Aorta (tissue), 5 donors: Measurements from ENCODE around the gene NEDD4L. TPM values are rescaled to one million over a fixed set of nuclear protein-coding genes. Genes with fewer than 3 reads are reported as not detected.
A peak's percentile ranks its signal among the peaks of the same experiment; 100 is the strongest.

Experiments used
- ATAC-seq: fragments of 200-7000 bp; cut with Tn5 transposase; one replicate; pipeline ENCODE4 v1.9.1; 2022; ENCODE audit warnings: moderate library complexity; ENCODE audit not compliant: low FRiP score
- DNase-seq, 2 donors: peaks; one replicate each; pipeline ENCODE4 v3.0.0-alpha.2; 2020
- H3K27ac ChIP-seq, 2 donors: one replicate each; pipeline ENCODE4 v1.5.1; 2013; ENCODE audit warnings: low read length in 2 of 2, mild to moderate bottlenecking in 2 of 2, moderate library complexity in 2 of 2, control low read depth in 1 of 2, inconsistent platforms in 1 of 2, low read depth in 1 of 2
- H3K27me3 ChIP-seq, 2 donors: one replicate each; pipeline ENCODE4 v1.6.1; 2013; ENCODE audit warnings: control low read depth in 1 of 2, low read length in 1 of 2, mild to moderate bottlenecking in 1 of 2, moderate library complexity in 1 of 2; ENCODE audit not compliant: insufficient read depth in 2 of 2, control insufficient read depth in 1 of 2
- H3K36me3 ChIP-seq, 2 donors: one replicate each; pipeline ENCODE4 v1.6.1; 2013; ENCODE audit warnings: control low read depth in 1 of 2, low read length in 1 of 2, mild to moderate bottlenecking in 1 of 2; ENCODE audit not compliant: insufficient read depth in 2 of 2, control insufficient read depth in 1 of 2
- H3K4me1 ChIP-seq, 2 donors: one replicate each; pipeline ENCODE4 v1.6.1; 2013; ENCODE audit warnings: low read length in 2 of 2, control low read depth in 1 of 2, mild to moderate bottlenecking in 1 of 2, moderate library complexity in 1 of 2; ENCODE audit not compliant: insufficient read depth in 2 of 2, control insufficient read depth in 1 of 2
- H3K4me3 ChIP-seq, 2 donors: one replicate each; pipeline ENCODE4 v1.5.1; 2013; ENCODE audit warnings: low read length in 2 of 2, control low read depth in 1 of 2, mild to moderate bottlenecking in 1 of 2
- H3K9me3 ChIP-seq: one replicate; pipeline ENCODE4 v1.6.1; 2013; ENCODE audit warnings: mild to moderate bottlenecking, low read length; ENCODE audit not compliant: control insufficient read depth
- WGBS, 2 donors: extraction: QIAGEN DNeasy Blood & Tissue Kit; methylation state at CpG; one replicate each; pipeline ENCODE4 v1.1.7; 2013; 5-methylcytosine and 5-hydroxymethylcytosine counted together
- intact Hi-C, 2 donors: fragments of 100-400 bp; cut with DNase I; formaldehyde crosslinking; loops; one replicate each; pipeline versions ENCODE4 v1.14.2 to v1.15.0; 2022
- polyA plus RNA-seq, 2 donors: library from polyadenylated mRNA; stranded (reverse); fragments of 200-250 nt; gene quantifications; one replicate each; pipeline ENCODE4 v1.2.3, GENCODE V29; 2013
- total RNA-seq, 2 donors: library from RNA; stranded (reverse); fragmentation: NEBNext Ultra II Directional; extraction: Animal tissue kit (Norgen Biotek cat#: 25700); gene quantifications; one replicate each; pipeline ENCODE4 v1.2.1, GENCODE V29; 2021
- donor health status: healthy with polysubstance abuse.
- donor health status: Bipolar disorder and iron deficiency.
- donor health status: DM: no; HTN: no; CAD: no.
- donor health status: DM: no; HTN: no; CAD: no.
- donor health status: DM: yes; HTN: yes; CAD: no.

Gene NEDD4L
- total and polyA plus RNA-seq, 4 donors: 4.0 to 24.0 (median 17.8) TPM

GRCh38 chr18:58054041-58054781, 10.2 kb downstream of the NEDD4L start:
- no peak for DNase-seq
- Histone ChIP-seq H3K4me1 (no peaks in the 10 kb centered on the region), H3K27ac (no peak overlapping the region), H3K4me3 (peak overlapping the region in 1 of 2 donors; percentile 24), H3K9me3 (no peaks in the 10 kb centered on the region), H3K27me3 (peaks cover 0 to 2% of the 10 kb centered on the region in 2 donors), H3K36me3 (no peaks in the 10 kb centered on the region)
- WGBS, 2 donors: 37 to 46% methylated on average over 8 of the region's 8 CpGs
- intact Hi-C loops: no loop called here
- no peak for ATAC-seq

GRCh38 chr18:58055890-58056558, 12.0 kb downstream of the NEDD4L start:
- Histone ChIP-seq H3K4me1 (no peaks in the 10 kb centered on the region), H3K9me3 (no peaks in the 10 kb centered on the region), H3K36me3 (no peaks in the 10 kb centered on the region), H3K4me3 (no peak overlapping the region), H3K27ac (no peak overlapping the region), H3K27me3 (peaks cover 0 to 2% of the 10 kb centered on the region in 2 donors)
- ATAC-seq (no peak), DNase-seq (no peak)
- WGBS, 2 donors: 94 to 95% methylated on average over 4 of the region's 4 CpGs
- intact Hi-C loops: no loop called here

- H3K27me3 ChIP-seq: peaks cover 0 to 2% of the 10 kb centered on the region in 2 donors
- H3K36me3 ChIP-seq: no peaks in the 10 kb centered on the region
- DNase-seq (no peak), ATAC-seq (no peak)
- no peak overlapping the region for H3K27ac ChIP-seq
- H3K4me1 ChIP-seq: no peaks in the 10 kb centered on the region
- no peak overlapping the region for H3K4me3 ChIP-seq
- whole genome bisulfite sequencing, 2 donors: 95 to 96% methylated on average over 5 of the region's 5 CpGs
- no peaks in the 10 kb centered on the region for H3K9me3 ChIP-seq
- intact Hi-C loops: no loop called here
Observed at GRCh38 chr18:58056852-58057251, 12.8 kb downstream of the NEDD4L start.

- DNase-seq (no peak), ATAC-seq (no peak)
- no peak overlapping the region for H3K4me3 ChIP-seq
- 79 to 86% methylated on average over 4 of the region's 4 CpGs for WGBS, 2 donors
- no peak overlapping the region for H3K27ac ChIP-seq
- no peaks in the 10 kb centered on the region for H3K9me3 ChIP-seq
- H3K27me3 ChIP-seq: peaks cover 0 to 2% of the 10 kb centered on the region in 2 donors
- intact Hi-C loops: no loop called here
- no peaks in the 10 kb centered on the region for H3K36me3 ChIP-seq
- H3K4me1 ChIP-seq: no peaks in the 10 kb centered on the region
Observed at GRCh38 chr18:58057291-58057965, 13.4 kb downstream of the NEDD4L start.

GRCh38 chr18:58058720-58059119, 14.7 kb downstream of the NEDD4L start:
- ATAC-seq: no peak
- H3K36me3 ChIP-seq: no peaks in the 10 kb centered on the region
- intact Hi-C loops: no loop called here
- H3K9me3 ChIP-seq: no peaks in the 10 kb centered on the region
- H3K27me3 ChIP-seq: no peaks in the 10 kb centered on the region
- no peak overlapping the region for H3K27ac ChIP-seq
- no peaks in the 10 kb centered on the region for H3K4me1 ChIP-seq
- WGBS, 2 donors: 34 to 62% methylated on average over 3 of the region's 3 CpGs
- H3K4me3 ChIP-seq: no peak overlapping the region
- DNase-seq: no peak

- intact Hi-C loops: no loop called here
- 36 to 66% methylated on average over 5 of the region's 5 CpGs for WGBS, 2 donors
- H3K27me3 ChIP-seq: no peaks in the 10 kb centered on the region
- H3K36me3 ChIP-seq: no peaks in the 10 kb centered on the region
- DNase-seq: no peak
- H3K27ac ChIP-seq: no peak overlapping the region
- ATAC-seq: no peak
- H3K9me3 ChIP-seq: no peaks in the 10 kb centered on the region
- no peak overlapping the region for H3K4me3 ChIP-seq
- H3K4me1 ChIP-seq: no peaks in the 10 kb centered on the region
Observed at GRCh38 chr18:58060254-58060653, 16.2 kb downstream of the NEDD4L start.

- intact Hi-C loops: no loop called here
- WGBS, 2 donors: 48 to 50% methylated on average over 3 of the region's 3 CpGs
- ATAC-seq: no peak
- no peaks in the 10 kb centered on the region for H3K9me3 ChIP-seq
- H3K27ac ChIP-seq: no peak overlapping the region
- H3K4me3 ChIP-seq: no peak overlapping the region
- no peaks in the 10 kb centered on the region for H3K36me3 ChIP-seq
- H3K27me3 ChIP-seq: no peaks in the 10 kb centered on the region
- H3K4me1 ChIP-seq: no peaks in the 10 kb centered on the region
- DNase-seq: no peak
Observed at GRCh38 chr18:58061349-58061748, 17.3 kb downstream of the NEDD4L start.

GRCh38 chr18:58064406-58064998, 20.5 kb downstream of the NEDD4L start:
- no peaks in the 10 kb centered on the region for H3K4me1 ChIP-seq
- H3K9me3 ChIP-seq: no peaks in the 10 kb centered on the region
- H3K36me3 ChIP-seq: no peaks in the 10 kb centered on the region
- intact Hi-C loops: no loop called here
- no peak overlapping the region for H3K4me3 ChIP-seq
- no peaks in the 10 kb centered on the region for H3K27me3 ChIP-seq
- H3K27ac ChIP-seq: no peak overlapping the region
- 79 to 80% methylated on average over 10 of the region's 10 CpGs for WGBS, 2 donors
- no peak for ATAC-seq
- DNase-seq: no peak
